Hepatocyte (in vitro differentiated cells): ENCODE results near the gene DLK2.

Experiments used
- CTCF ChIP-seq: fragments of 200-600 bp; sonication (generic); IDR thresholded peaks from 2 replicates; pipeline ENCODE4 v1.5.1; 2016; ENCODE audit warnings: antibody characterized with exemption, mild to moderate bottlenecking; ENCODE audit not compliant: poor library complexity
- EZH2 ChIP-seq: fragments of 200-600 bp; sonication (generic); IDR thresholded peaks from 2 replicates; pipeline ENCODE4 v1.6.1; 2016; ENCODE audit warnings: antibody characterized with exemption, mild to moderate bottlenecking, borderline replicate concordance

GRCh38 chr6:43407296-43407695 is 48.1 kb downstream of the DLK2 start:
- no peak for TF ChIP-seq EZH2
- TF ChIP-seq CTCF, result no peak
